Neural cell (in vitro differentiated cells): ENCODE data around the gene MAP7D2.

Source experiments
- EP300 ChIP-seq: fragments of 450-650 bp; conservative IDR thresholded peaks from 2 replicates; pipeline ENCODE4 v1.6.1; 2014; ENCODE audit warnings: antibody characterized with exemption, mild to moderate bottlenecking, moderate library complexity; ENCODE audit not compliant: poor library complexity, severe bottlenecking
- EZH2 ChIP-seq: fragments of 200-600, 300-800 bp; shearing (Covaris generic), sonication (generic); IDR thresholded peaks from 2 replicates; pipeline ENCODE4 v1.6.1; 2014; ENCODE audit warnings: antibody characterized with exemption, low read length, borderline replicate concordance, mild to moderate bottlenecking; ENCODE audit not compliant: insufficient read depth, poor library complexity, severe bottlenecking
- POLR2AphosphoS5 ChIP-seq: IDR thresholded peaks from 2 replicates; pipeline ENCODE4 v1.6.1; 2012
- SMC3 ChIP-seq: fragments of 450-650 bp; conservative IDR thresholded peaks from 2 replicates; pipeline ENCODE4 v1.6.1; 2014; ENCODE audit warnings: antibody characterized with exemption, mild to moderate bottlenecking, moderate library complexity; ENCODE audit not compliant: poor library complexity
- TF ChIP-seq, protein P1 (sequence below): fragments of 450-650 bp; IDR thresholded peaks from 2 replicates; pipeline ENCODE4 v1.5.1; 2014; ENCODE audit warnings: antibody characterized with exemption, mild to moderate bottlenecking, moderate library complexity; ENCODE audit not compliant: poor library complexity, severe bottlenecking
- TF ChIP-seq, protein P2 (sequence below): IDR thresholded peaks from 2 replicates; pipeline ENCODE4 v1.6.1; 2012; ENCODE audit warnings: borderline replicate concordance

DNA sequence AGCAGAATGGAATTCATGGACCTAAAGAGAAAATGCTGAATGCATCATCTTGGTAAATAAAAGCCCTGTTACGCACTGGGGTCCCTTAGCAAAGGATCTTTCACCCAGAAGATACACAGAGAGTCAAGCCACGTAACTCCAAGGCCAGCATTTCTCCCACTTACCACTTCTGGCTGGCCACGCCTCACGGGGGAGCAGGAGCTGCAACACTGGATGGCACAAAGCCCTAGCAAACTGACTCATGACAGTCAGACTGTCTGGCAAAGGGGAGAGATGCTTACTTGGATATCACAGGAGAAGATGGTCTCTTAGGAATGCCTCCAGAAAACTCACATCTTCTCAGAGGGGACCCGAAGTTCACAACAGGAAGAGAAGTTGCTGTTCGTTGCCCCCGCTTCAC lies 74.5 kb downstream of the MAP7D2 start:
- TF ChIP-seq EZH2 (no peak), EP300 (no peak), SMC3 (no peak), POLR2AphosphoS5 (no peak)
- TF ChIP-seq, protein P1, sequence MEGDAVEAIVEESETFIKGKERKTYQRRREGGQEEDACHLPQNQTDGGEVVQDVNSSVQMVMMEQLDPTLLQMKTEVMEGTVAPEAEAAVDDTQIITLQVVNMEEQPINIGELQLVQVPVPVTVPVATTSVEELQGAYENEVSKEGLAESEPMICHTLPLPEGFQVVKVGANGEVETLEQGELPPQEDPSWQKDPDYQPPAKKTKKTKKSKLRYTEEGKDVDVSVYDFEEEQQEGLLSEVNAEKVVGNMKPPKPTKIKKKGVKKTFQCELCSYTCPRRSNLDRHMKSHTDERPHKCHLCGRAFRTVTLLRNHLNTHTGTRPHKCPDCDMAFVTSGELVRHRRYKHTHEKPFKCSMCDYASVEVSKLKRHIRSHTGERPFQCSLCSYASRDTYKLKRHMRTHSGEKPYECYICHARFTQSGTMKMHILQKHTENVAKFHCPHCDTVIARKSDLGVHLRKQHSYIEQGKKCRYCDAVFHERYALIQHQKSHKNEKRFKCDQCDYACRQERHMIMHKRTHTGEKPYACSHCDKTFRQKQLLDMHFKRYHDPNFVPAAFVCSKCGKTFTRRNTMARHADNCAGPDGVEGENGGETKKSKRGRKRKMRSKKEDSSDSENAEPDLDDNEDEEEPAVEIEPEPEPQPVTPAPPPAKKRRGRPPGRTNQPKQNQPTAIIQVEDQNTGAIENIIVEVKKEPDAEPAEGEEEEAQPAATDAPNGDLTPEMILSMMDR = no peak
- TF ChIP-seq, protein P2, sequence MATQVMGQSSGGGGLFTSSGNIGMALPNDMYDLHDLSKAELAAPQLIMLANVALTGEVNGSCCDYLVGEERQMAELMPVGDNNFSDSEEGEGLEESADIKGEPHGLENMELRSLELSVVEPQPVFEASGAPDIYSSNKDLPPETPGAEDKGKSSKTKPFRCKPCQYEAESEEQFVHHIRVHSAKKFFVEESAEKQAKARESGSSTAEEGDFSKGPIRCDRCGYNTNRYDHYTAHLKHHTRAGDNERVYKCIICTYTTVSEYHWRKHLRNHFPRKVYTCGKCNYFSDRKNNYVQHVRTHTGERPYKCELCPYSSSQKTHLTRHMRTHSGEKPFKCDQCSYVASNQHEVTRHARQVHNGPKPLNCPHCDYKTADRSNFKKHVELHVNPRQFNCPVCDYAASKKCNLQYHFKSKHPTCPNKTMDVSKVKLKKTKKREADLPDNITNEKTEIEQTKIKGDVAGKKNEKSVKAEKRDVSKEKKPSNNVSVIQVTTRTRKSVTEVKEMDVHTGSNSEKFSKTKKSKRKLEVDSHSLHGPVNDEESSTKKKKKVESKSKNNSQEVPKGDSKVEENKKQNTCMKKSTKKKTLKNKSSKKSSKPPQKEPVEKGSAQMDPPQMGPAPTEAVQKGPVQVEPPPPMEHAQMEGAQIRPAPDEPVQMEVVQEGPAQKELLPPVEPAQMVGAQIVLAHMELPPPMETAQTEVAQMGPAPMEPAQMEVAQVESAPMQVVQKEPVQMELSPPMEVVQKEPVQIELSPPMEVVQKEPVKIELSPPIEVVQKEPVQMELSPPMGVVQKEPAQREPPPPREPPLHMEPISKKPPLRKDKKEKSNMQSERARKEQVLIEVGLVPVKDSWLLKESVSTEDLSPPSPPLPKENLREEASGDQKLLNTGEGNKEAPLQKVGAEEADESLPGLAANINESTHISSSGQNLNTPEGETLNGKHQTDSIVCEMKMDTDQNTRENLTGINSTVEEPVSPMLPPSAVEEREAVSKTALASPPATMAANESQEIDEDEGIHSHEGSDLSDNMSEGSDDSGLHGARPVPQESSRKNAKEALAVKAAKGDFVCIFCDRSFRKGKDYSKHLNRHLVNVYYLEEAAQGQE = no peak
